SK-N-SH treated with all-trans-retinoic acid at 6 μM for 48 hours (cell line): Measurements from ENCODE around the gene SLF1.

Experiments
- ARNTL ChIP-seq: fragments of 450-650 bp; formaldehyde crosslinking; IDR thresholded peaks from 2 replicates; pipeline ENCODE4 v1.5.0; 2020; ENCODE audit warnings: low read depth, mild to moderate bottlenecking, moderate library complexity, borderline replicate concordance
- CSDC2 ChIP-seq: fragments of 250-450 bp; sonication (Bioruptor Pico); IDR thresholded peaks from 2 replicates; pipeline ENCODE4 v1.5.0; 2020; ENCODE audit warnings: mild to moderate bottlenecking, moderate library complexity
- OSR1 ChIP-seq: fragments of 250-450 bp; sonication (Bioruptor Pico); IDR thresholded peaks from 2 replicates; pipeline ENCODE4 v1.8.0; 2022; ENCODE audit warnings: moderate library complexity, mild to moderate bottlenecking, inconsistent platforms
- PATZ1 ChIP-seq: fragments of 250-450 bp; sonication (Bioruptor Pico); IDR thresholded peaks from 2 replicates; pipeline ENCODE4 v1.8.0; 2020; ENCODE audit warnings: mild to moderate bottlenecking, moderate library complexity, borderline replicate concordance
- POU6F1 ChIP-seq: fragments of 250-450 bp; sonication (Bioruptor Pico); IDR thresholded peaks from 2 replicates; pipeline ENCODE4 v1.8.0; 2021; ENCODE audit warnings: low read depth, mild to moderate bottlenecking, moderate library complexity, borderline replicate concordance
- RARB ChIP-seq: fragments of 250-450 bp; sonication (Bioruptor Pico); IDR thresholded peaks from 2 replicates; pipeline ENCODE4 v1.8.0; 2021; ENCODE audit warnings: mild to moderate bottlenecking, moderate library complexity
- SNAI2 ChIP-seq: fragments of 250-450 bp; sonication (Bioruptor Pico); IDR thresholded peaks from 2 replicates; pipeline ENCODE4 v1.5.0; 2020; ENCODE audit warnings: mild to moderate bottlenecking, moderate library complexity
- TCF4 ChIP-seq: fragments of 250-450 bp; sonication (Bioruptor Pico); IDR thresholded peaks from 2 replicates; pipeline ENCODE4 v1.8.0; 2021; ENCODE audit warnings: mild to moderate bottlenecking, moderate library complexity, borderline replicate concordance
- TSHZ2 ChIP-seq: fragments of 250-450 bp; sonication (Bioruptor Pico); IDR thresholded peaks from 2 replicates; pipeline ENCODE4 v1.5.0; 2020; ENCODE audit warnings: mild to moderate bottlenecking, moderate library complexity
- ZC3H10 ChIP-seq: fragments of 250-450 bp; sonication (Bioruptor Pico); IDR thresholded peaks from 2 replicates; pipeline ENCODE4 v1.5.1; 2021; ENCODE audit warnings: mild to moderate bottlenecking, moderate library complexity
- ZFP30 ChIP-seq: fragments of 450-650 bp; formaldehyde crosslinking; IDR thresholded peaks from 2 replicates; pipeline ENCODE4 v1.5.0; 2022; ENCODE audit warnings: mild to moderate bottlenecking, moderate library complexity

- TF ChIP-seq CSDC2 (no peak), RARB (CRISPR knock-in tag) (no peak), ZFP30 (CRISPR knock-in tag) (no peak), OSR1 (CRISPR knock-in tag) (no peak), TCF4 (CRISPR knock-in tag) (no peak), POU6F1 (CRISPR knock-in tag) (no peak), PATZ1 (CRISPR knock-in tag) (no peak), TSHZ2 (CRISPR knock-in tag) (no peak), ARNTL (CRISPR knock-in tag) (no peak), SNAI2 (no peak), ZC3H10 (no peak)
These were observed 28.3 kb downstream of the SLF1 start for GRCh38 chr5:94646758-94647157.
